Body of pancreas (tissue), 4 donors: ENCODE results near the gene SEC22A. TPM values are rescaled to one million over a fixed set of nuclear protein-coding genes. Genes with fewer than 3 reads are reported as not detected.

ENCODE experiments used
- ATAC-seq: fragments of 150-250 bp; one replicate; pipeline ENCODE4 v1.9.1; 2016
- DNase-seq, 4 donors: peaks; one replicate each; pipeline ENCODE4 v3.0.0-alpha.2; 2019
- H3K27ac ChIP-seq, 4 donors: fragments of 200-600 bp; sonication (generic); 1 replicate in 3 of 4; 2 replicates in 1 of 4; pipeline versions ENCODE4 v1.5.1 to v1.6.1; 2016 to 2019; ENCODE audit warnings: mild to moderate bottlenecking in 1 of 4, mixed read lengths in 1 of 4, moderate library complexity in 1 of 4
- H3K27me3 ChIP-seq, 2 donors: fragments of 200-600 bp; sonication (generic); one replicate each; pipeline ENCODE4 v1.6.0; 2016; ENCODE audit warnings: mild to moderate bottlenecking in 1 of 2
- H3K36me3 ChIP-seq, 2 donors: fragments of 200-600 bp; sonication (generic); replicated peaks in 1 of 2; 2 replicates each; pipeline ENCODE4 v1.5.1; 2016; ENCODE audit warnings: low read depth in 2 of 2; ENCODE audit not compliant: insufficient read depth in 1 of 2
- H3K4me1 ChIP-seq: fragments of 200-600 bp; sonication (generic); one replicate; pipeline ENCODE4 v1.6.0; 2016
- H3K4me3 ChIP-seq, 2 donors: fragments of 200-600 bp; sonication (generic); 1 replicate in 1 of 2; 2 replicates in 1 of 2; pipeline ENCODE4 v1.5.1; 2016 to 2019
- H3K9me3 ChIP-seq, 3 donors: fragments of 200-600 bp; sonication (generic); 1 replicate in 2 of 3; 2 replicates in 1 of 3; pipeline ENCODE4 v1.5.1; 2016
- POLR2A ChIP-seq, 3 donors: fragments of 450-650 bp; IDR thresholded peaks; one replicate each; pipeline ENCODE4 v1.6.1; 2016; ENCODE audit warnings: antibody characterized with exemption in 3 of 3, mild to moderate bottlenecking in 2 of 3
- whole genome bisulfite sequencing, 2 donors: methylation state at CpG; one replicate each; pipeline ENCODE4 v1.1.5; 2017; 5-methylcytosine and 5-hydroxymethylcytosine counted together
- intact Hi-C: fragments of 100-400 bp; cut with DNase I; formaldehyde crosslinking; loops from one replicate; pipeline ENCODE4 v1.15.1; 2023
- total RNA-seq, 2 donors: library from RNA; depleted of rRNA; stranded (reverse); fragments of >200 nt; gene quantifications; one replicate each; pipeline ENCODE4 v1.1.0, GENCODE V29; 2016
- TF ChIP-seq, protein P1 (sequence below), 7 experiments: fragments of 450-650 bp in 4 of 7; fragments of 200-600 bp in 3 of 7; sonication (generic) in 3 of 7; IDR thresholded peaks; one replicate each; pipeline ENCODE4 v1.5.1; 2016 to 2019; ENCODE audit warnings: antibody characterized with exemption in 7 of 7

SEC22A gene
- total RNA-seq, 2 donors from 2014 or later, result 16.5 to 18.4 TPM

DNA sequence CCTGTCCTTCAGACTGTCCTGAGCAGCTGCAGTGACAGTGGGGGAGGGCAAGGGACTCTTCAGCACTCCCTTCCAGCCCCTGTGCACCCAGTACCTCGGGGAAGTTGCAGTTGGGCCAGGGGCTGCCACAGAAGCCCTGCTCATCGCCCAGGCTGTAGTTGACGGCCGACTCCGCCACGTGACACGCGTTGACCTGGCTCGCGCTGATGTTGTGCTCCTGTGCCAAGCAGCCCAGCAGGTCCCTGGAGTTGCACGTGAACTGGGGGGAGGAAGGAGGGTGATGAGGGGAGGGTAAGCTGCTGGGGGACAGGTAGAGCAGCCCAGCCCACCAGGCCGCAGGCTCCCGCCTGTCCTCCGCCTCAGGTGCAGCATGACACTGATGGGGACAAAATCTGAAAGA lies 101.2 kb downstream of the SEC22A start:
- DNase-seq (no peak), ATAC-seq (no peak)
- 78 to 83% methylated on average over 3 to 14 of the region's 14 CpGs for WGBS, 2 donors
- Histone ChIP-seq H3K4me3 (no peak overlapping the region), H3K27me3 (no peaks in the 10 kb centered on the region), H3K4me1 (no peaks in the 10 kb centered on the region), H3K27ac (no peak overlapping the region), H3K36me3 (no peaks in the 10 kb centered on the region), H3K9me3 (no peaks in the 10 kb centered on the region)
- no peak for TF ChIP-seq POLR2A (IDR thresholded peaks at IDR 0.05)
- TF ChIP-seq, protein P1, sequence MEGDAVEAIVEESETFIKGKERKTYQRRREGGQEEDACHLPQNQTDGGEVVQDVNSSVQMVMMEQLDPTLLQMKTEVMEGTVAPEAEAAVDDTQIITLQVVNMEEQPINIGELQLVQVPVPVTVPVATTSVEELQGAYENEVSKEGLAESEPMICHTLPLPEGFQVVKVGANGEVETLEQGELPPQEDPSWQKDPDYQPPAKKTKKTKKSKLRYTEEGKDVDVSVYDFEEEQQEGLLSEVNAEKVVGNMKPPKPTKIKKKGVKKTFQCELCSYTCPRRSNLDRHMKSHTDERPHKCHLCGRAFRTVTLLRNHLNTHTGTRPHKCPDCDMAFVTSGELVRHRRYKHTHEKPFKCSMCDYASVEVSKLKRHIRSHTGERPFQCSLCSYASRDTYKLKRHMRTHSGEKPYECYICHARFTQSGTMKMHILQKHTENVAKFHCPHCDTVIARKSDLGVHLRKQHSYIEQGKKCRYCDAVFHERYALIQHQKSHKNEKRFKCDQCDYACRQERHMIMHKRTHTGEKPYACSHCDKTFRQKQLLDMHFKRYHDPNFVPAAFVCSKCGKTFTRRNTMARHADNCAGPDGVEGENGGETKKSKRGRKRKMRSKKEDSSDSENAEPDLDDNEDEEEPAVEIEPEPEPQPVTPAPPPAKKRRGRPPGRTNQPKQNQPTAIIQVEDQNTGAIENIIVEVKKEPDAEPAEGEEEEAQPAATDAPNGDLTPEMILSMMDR (IDR thresholded peaks at IDR 0.05), result no peak
- intact Hi-C loops, result no loop called here

DNA sequence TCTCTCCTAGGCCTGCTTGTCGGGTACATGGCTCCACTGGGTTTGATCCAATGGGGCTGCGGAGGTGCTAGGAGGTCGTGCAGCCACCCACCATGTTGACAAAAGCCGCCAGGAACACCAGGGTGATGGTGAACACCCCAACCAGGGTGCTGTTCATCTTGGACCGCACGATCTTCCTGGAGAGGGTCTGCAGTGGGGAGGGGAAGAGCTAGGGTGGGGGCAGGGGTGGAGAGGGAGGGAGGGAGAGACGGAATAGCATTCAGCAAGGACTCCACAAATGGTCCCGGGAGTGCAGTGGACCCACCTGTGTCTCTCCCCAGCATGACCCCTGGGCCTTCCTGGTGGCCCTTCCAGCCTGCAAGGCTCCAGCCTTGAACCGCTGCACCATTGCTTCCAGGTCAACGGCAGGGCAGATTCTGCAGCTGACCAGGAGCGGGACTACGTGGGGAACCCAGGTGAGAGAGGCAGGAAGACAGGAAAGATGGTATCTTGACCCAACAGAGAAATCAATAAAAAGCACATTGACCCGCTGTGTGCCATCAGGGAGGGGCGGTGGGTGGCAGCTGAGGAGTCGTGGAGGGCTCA lies 102.3 kb downstream of the SEC22A start:
- intact Hi-C loops, result no loop called here
- Histone ChIP-seq H3K9me3 (no peaks in the 10 kb centered on the region), H3K27ac (no peak overlapping the region), H3K36me3 (no peaks in the 10 kb centered on the region), H3K4me3 (no peak overlapping the region), H3K4me1 (no peaks in the 10 kb centered on the region), H3K27me3 (no peaks in the 10 kb centered on the region)
- ATAC-seq (no peak), DNase-seq (no peak)
- WGBS, 2 donors, result 89 to 92% methylated on average over 14 to 15 of the region's 15 CpGs
- TF ChIP-seq POLR2A (IDR thresholded peaks at IDR 0.05), result no peak
- TF ChIP-seq, protein P1 (IDR thresholded peaks at IDR 0.05), result no peak

DNA sequence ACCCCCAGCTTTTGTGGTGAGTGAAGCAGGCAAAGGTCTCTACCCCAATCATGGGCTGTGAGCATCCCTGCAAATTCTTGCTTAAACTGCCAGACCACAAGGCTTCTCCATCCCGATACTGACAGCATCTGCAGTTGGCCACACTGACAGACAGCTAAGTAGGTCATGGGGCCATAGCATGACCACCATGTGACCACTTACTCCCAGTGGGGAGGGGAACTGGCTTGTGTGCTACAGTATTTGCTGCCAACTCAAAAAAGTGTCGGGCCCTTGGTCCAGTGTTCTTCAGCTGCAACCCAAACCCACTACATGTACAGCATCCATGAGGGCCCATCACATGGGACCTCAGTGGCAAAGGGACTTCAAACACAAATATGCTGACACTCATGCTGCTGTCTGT lies 103.4 kb downstream of the SEC22A start:
- no peak overlapping the region for H3K27ac ChIP-seq
- WGBS, 2 donors, result 71 to 83% methylated on average over 1 to 2 of the region's 2 CpGs
- TF ChIP-seq POLR2A (IDR thresholded peaks at IDR 0.05), result no peak
- TF ChIP-seq, protein P1 (IDR thresholded peaks at IDR 0.05), result no peak
- H3K36me3 ChIP-seq, result no peaks in the 10 kb centered on the region
- DNase-seq (no peak), ATAC-seq (no peak)
- no peaks in the 10 kb centered on the region for H3K9me3 ChIP-seq
- H3K4me3 ChIP-seq, result no peak overlapping the region
- intact Hi-C loops, result no loop called here
- no peaks in the 10 kb centered on the region for H3K27me3 ChIP-seq
- no peaks in the 10 kb centered on the region for H3K4me1 ChIP-seq

DNA sequence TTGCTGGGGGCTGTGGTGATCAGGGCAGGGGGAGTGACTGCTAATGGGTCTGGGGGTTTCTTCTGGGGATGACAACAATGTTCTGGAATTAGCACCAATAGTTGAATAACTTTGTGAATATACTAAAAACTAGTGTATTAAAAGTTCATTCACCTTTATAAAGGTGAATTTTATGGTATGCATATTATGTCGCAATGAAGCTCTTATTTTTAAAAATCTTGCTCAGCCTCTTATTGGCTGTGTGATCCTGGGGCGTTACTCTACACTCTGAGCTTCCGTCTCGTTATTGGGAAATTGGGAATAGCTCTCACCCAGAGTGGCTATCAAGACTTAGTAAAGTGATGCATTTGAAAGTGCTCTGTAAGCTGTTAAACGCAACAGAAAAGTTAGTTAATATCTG lies 105.3 kb downstream of the SEC22A start:
- no peak for TF ChIP-seq POLR2A (IDR thresholded peaks at IDR 0.05)
- TF ChIP-seq, protein P1 (IDR thresholded peaks at IDR 0.05), result no peak
- Histone ChIP-seq H3K27ac (no peak overlapping the region), H3K36me3 (no peaks in the 10 kb centered on the region), H3K4me1 (no peaks in the 10 kb centered on the region), H3K27me3 (no peaks in the 10 kb centered on the region), H3K4me3 (no peak overlapping the region), H3K9me3 (no peaks in the 10 kb centered on the region)
- ATAC-seq (no peak), DNase-seq (no peak)
- 83 to 86% methylated on average over 5 of the region's 5 CpGs for WGBS, 2 donors
- intact Hi-C loops, result no loop called here

DNA sequence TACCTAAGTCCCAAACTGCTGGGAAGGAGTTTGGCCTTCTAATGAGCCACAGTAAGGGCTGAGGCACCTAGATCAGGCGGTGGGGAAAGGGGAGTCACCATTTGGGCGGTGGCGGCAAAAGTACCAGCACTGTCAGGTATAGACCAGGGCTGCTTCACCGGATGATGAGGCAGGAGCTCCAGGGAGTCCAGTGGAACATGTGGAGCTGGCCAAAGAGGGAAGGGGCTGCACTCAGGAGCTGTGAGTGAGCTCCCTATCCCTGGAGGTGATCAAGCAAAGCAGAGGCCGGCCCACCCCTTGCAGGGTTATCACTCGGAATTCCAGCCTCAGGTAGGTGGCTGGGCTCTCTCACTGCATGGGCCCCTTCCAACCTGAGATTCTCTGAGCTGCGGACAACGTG lies 108.4 kb downstream of the SEC22A start:
- Histone ChIP-seq H3K27ac (no peak overlapping the region), H3K4me1 (no peaks in the 10 kb centered on the region), H3K27me3 (no peaks in the 10 kb centered on the region), H3K36me3 (no peaks in the 10 kb centered on the region), H3K9me3 (no peaks in the 10 kb centered on the region), H3K4me3 (no peak overlapping the region)
- no peak for ATAC-seq
- no peak for TF ChIP-seq POLR2A (IDR thresholded peaks at IDR 0.05)
- no peak for DNase-seq
- intact Hi-C loops, result no loop called here
- WGBS, 2 donors, result 85 to 92% methylated on average over 7 to 8 of the region's 8 CpGs
